Body of pancreas (tissue), 4 donors: ENCODE measurements around the gene MMP25.

Experiments used
- CTCF ChIP-seq, 7 experiments: fragments of 450-650 bp in 4 of 7; fragments of 200-600 bp in 3 of 7; sonication (generic) in 3 of 7; IDR thresholded peaks; one replicate each; pipeline ENCODE4 v1.5.1; 2016 to 2019; ENCODE audit warnings: antibody characterized with exemption in 7 of 7
- POLR2A ChIP-seq, 3 donors: fragments of 450-650 bp; IDR thresholded peaks; one replicate each; pipeline ENCODE4 v1.6.1; 2016; ENCODE audit warnings: antibody characterized with exemption in 3 of 3, mild to moderate bottlenecking in 2 of 3

- TF ChIP-seq CTCF (IDR thresholded peaks at IDR 0.05) (no peak), POLR2A (IDR thresholded peaks at IDR 0.05) (no peak)
These were observed 42.8 kb downstream of the MMP25 start for GRCh38 chr16:3088925-3089716.
